Lung (tissue), 12 donors: ENCODE data around the gene SH3TC1. TPM values are rescaled to one million over a fixed set of nuclear protein-coding genes. Genes with fewer than 3 reads are reported as not detected.

Experiments
- ATAC-seq: fragments of 200-7000 bp; cut with Tn5 transposase; one replicate; pipeline ENCODE4 v1.9.1; 2020; ENCODE audit warnings: moderate number of reproducible peaks; ENCODE audit not compliant: insufficient read depth, low FRiP score
- DNase-seq, 3 donors: peaks; one replicate each; pipeline ENCODE4 v3.0.0-alpha.2; 2013 to 2017
- H3K27ac ChIP-seq, 2 donors: one replicate each; pipeline ENCODE4 v1.5.1; 2013; ENCODE audit warnings: mild to moderate bottlenecking in 2 of 2, moderate library complexity in 2 of 2, control low read depth in 1 of 2, inconsistent platforms in 1 of 2, low read depth in 1 of 2, low read length in 1 of 2
- H3K27me3 ChIP-seq, 3 donors: one replicate each; pipeline ENCODE4 v1.5.1; 2013; ENCODE audit warnings: low read length in 2 of 3; ENCODE audit not compliant: control insufficient read depth in 3 of 3, insufficient read depth in 3 of 3
- H3K36me3 ChIP-seq, 4 donors: one replicate each; pipeline ENCODE4 v1.5.1; 2013; ENCODE audit warnings: low read length in 4 of 4, mild to moderate bottlenecking in 1 of 4, moderate library complexity in 1 of 4; ENCODE audit not compliant: control insufficient read depth in 4 of 4, insufficient read depth in 4 of 4
- H3K4me1 ChIP-seq, 5 donors: one replicate each; pipeline ENCODE4 v1.5.1; 2013; ENCODE audit warnings: low read length in 5 of 5, mild to moderate bottlenecking in 2 of 5, moderate library complexity in 1 of 5; ENCODE audit not compliant: control insufficient read depth in 5 of 5, insufficient read depth in 5 of 5
- H3K4me3 ChIP-seq: one replicate; pipeline ENCODE4 v1.5.1; 2013; ENCODE audit warnings: mild to moderate bottlenecking, control low read depth, moderate library complexity
- H3K9ac ChIP-seq, 2 donors: one replicate each; pipeline ENCODE4 v1.5.1; 2013; ENCODE audit warnings: low read length in 2 of 2, control low read depth in 1 of 2; ENCODE audit not compliant: insufficient read depth in 1 of 2
- H3K9me3 ChIP-seq, 4 donors: one replicate each; pipeline ENCODE4 v1.5.1; 2013; ENCODE audit warnings: low read length in 3 of 4, mild to moderate bottlenecking in 1 of 4, moderate library complexity in 1 of 4; ENCODE audit not compliant: control insufficient read depth in 4 of 4, insufficient read depth in 3 of 4
- CTCF ChIP-seq: IDR thresholded peaks from 2 replicates; pipeline ENCODE4 v1.5.1; 2012; ENCODE audit warnings: mild to moderate bottlenecking; ENCODE audit errors: control extremely low read depth, extremely low read depth
- WGBS, 2 donors: extraction: QIAGEN DNeasy Blood & Tissue Kit; methylation state at CpG; one replicate each; pipeline ENCODE4 v1.1.7; 2013; 5-methylcytosine and 5-hydroxymethylcytosine counted together
- polyA plus RNA-seq, 2 donors: library from polyadenylated mRNA; stranded (reverse); fragments of 200-250 nt; gene quantifications; one replicate each; pipeline ENCODE4 v1.2.1, GENCODE V29; 2013
- total RNA-seq, 2 donors: library from RNA; depleted of rRNA in 1 of 2; stranded (reverse); fragments of >200 nt in 1 of 2; gene quantifications; one replicate each; pipeline ENCODE4 v1.2.1, GENCODE V29; 2014 to 2021
- donor health status: control.
- donor health status: control.
- donor health status: Bipolar disorder and iron deficiency.
- donor health status: healthy.
- donor health status: DM: yes; HTN: yes; CAD: no.

Gene SH3TC1
- total and polyA plus RNA-seq, 4 donors: 21.4 to 67.3 (median 38.1) TPM

GRCh38 chr4:8241211-8241779 lies 42.2 kb downstream of the SH3TC1 start:
- peaks cover 0 to 39% (median 2%) of the 10 kb centered on the region in 4 donors for H3K36me3 ChIP-seq
- TF ChIP-seq CTCF: no peak
- H3K4me1 ChIP-seq: peaks cover 0 to 10% (median 2%) of the 10 kb centered on the region in 5 donors
- no peaks in the 10 kb centered on the region for H3K9me3 ChIP-seq
- DNase-seq (no peak), ATAC-seq (no peak)
- no peak overlapping the region for H3K9ac ChIP-seq
- H3K27ac ChIP-seq: no peak overlapping the region
- no peaks in the 10 kb centered on the region for H3K27me3 ChIP-seq
- WGBS, 2 donors: 91 to 95% methylated on average over 14 of the region's 14 CpGs
- no peak overlapping the region for H3K4me3 ChIP-seq

GRCh38 chr4:8241895-8242696 lies 43.0 kb downstream of the SH3TC1 start:
- Histone ChIP-seq H3K27ac (peak overlapping the region in 1 of 2 donors; percentile 21), H3K36me3 (peaks cover 0 to 32% (median 2%) of the 10 kb centered on the region in 4 donors), H3K9ac (peak overlapping the region in 1 of 2 donors; percentile 49), H3K27me3 (no peaks in the 10 kb centered on the region), H3K4me1 (peaks cover 0 to 12% (median 4%) of the 10 kb centered on the region in 5 donors), H3K4me3 (no peak overlapping the region), H3K9me3 (no peaks in the 10 kb centered on the region)
- DNase-seq (peak; percentile 95 to 97 (median 97)), ATAC-seq (peak; percentile 88)
- peak; percentile 71 for TF ChIP-seq CTCF
- WGBS, 2 donors: 33% methylated on average over 29 of the region's 29 CpGs

GRCh38 chr4:8242782-8243560 lies 43.9 kb downstream of the SH3TC1 start:
- peak overlapping the region in 1 of 2 donors; percentile 21 for H3K27ac ChIP-seq
- TF ChIP-seq CTCF: no peak

More at GRCh38 chr4:8242782-8243560, 43.9 kb downstream of the SH3TC1 start:
- H3K9ac ChIP-seq: peak overlapping the region in 1 of 2 donors; percentile 49
- no peaks in the 10 kb centered on the region for H3K27me3 ChIP-seq
- DNase-seq (peak in 2 of 3 donors; percentile 34 to 41), ATAC-seq (no peak)
- no peaks in the 10 kb centered on the region for H3K9me3 ChIP-seq
- no peak overlapping the region for H3K4me3 ChIP-seq
- H3K36me3 ChIP-seq: peaks cover 0 to 23% (median 2%) of the 10 kb centered on the region in 4 donors
- WGBS, 2 donors: 82 to 83% methylated on average over 10 of the region's 10 CpGs
- peaks cover 0 to 21% (median 13%) of the 10 kb centered on the region in 5 donors for H3K4me1 ChIP-seq
